Adrenal gland (tissue), 12 donors: Measurements from ENCODE around the gene LRBA. TPM values are rescaled to one million over a fixed set of nuclear protein-coding genes. Genes with fewer than 3 reads are reported as not detected.

Source experiments
- DNase-seq, 7 donors: peaks; one replicate each; pipeline ENCODE4 v3.0.0-alpha.2; 2019 to 2020
- H3K27ac ChIP-seq, 5 donors: fragments of 200-600 bp; sonication (generic) in 4 of 5; 1 replicate in 3 of 5; 2 replicates in 2 of 5; pipeline versions ENCODE4 v1.5.1 to v1.8.0; 2016 to 2020; ENCODE audit warnings: mild to moderate bottlenecking in 1 of 5
- H3K27me3 ChIP-seq: fragments of 200-600 bp; 2 replicates; pipeline ENCODE4 v1.8.0; 2021
- H3K36me3 ChIP-seq, 2 donors: fragments of 200-600 bp; replicated peaks in 1 of 2; 1 replicate in 1 of 2; 2 replicates in 1 of 2; pipeline versions ENCODE4 v1.5.1 to v1.8.0; 2018 to 2022
- H3K4me1 ChIP-seq, 2 donors: fragments of 200-600 bp; replicated peaks in 1 of 2; 1 replicate in 1 of 2; 2 replicates in 1 of 2; pipeline versions ENCODE4 v1.5.1 to v1.8.0; 2018 to 2021
- H3K4me3 ChIP-seq, 4 donors: fragments of 200-600 bp; sonication (generic) in 3 of 4; one replicate each; pipeline ENCODE4 v1.5.1; 2016 to 2018
- H3K9me3 ChIP-seq, 3 donors: fragments of 200-600 bp; sonication (generic) in 1 of 3; replicated peaks in 1 of 3; 1 replicate in 2 of 3; 2 replicates in 1 of 3; pipeline versions ENCODE4 v1.5.1 to v1.8.0; 2016 to 2021
- POLR2A ChIP-seq, 2 donors: fragments of 450-650 bp; IDR thresholded peaks; one replicate each; pipeline ENCODE4 v1.6.1; 2017; ENCODE audit warnings: antibody characterized with exemption in 2 of 2, mild to moderate bottlenecking in 2 of 2, moderate library complexity in 1 of 2
- WGBS, 4 donors: extraction: QIAGEN DNeasy Blood & Tissue Kit in 2 of 4; methylation state at CpG; one replicate each; pipeline versions ENCODE4 v1.1.5 to v1.1.7; 2013 to 2017; 5-methylcytosine and 5-hydroxymethylcytosine counted together
- intact Hi-C, 2 donors: fragments of 100-400 bp; cut with DNase I; formaldehyde crosslinking; loops; one replicate each; pipeline versions ENCODE4 v1.14.1 to v1.15.0; 2022 to 2023
- polyA plus RNA-seq, 3 donors: library from polyadenylated mRNA; stranded (reverse); fragments of 200-250 nt in 2 of 3; fragments of 350-450 nt in 1 of 3; fragmentation: Illumina TruSeq in 1 of 3; extraction: RNeasy Lipid Tissue Mini Kit (QIAGEN cat#74804) in 1 of 3; gene quantifications; one replicate each; pipeline ENCODE4 v1.2.3, GENCODE V29; 2013 to 2014
- total RNA-seq, 9 donors: library from RNA; depleted of rRNA in 4 of 9; stranded (reverse); fragments of >200 nt in 4 of 9; fragments of 120-200 nt in 1 of 9; fragmentation: NEBNext Ultra II Directional in 1 of 9; extraction: Animal tissue kit (Norgen Biotek cat#: 25700) in 1 of 9; gene quantifications; one replicate each; pipeline versions ENCODE4 v1.1.0 to v1.2.4, GENCODE V29; 2013 to 2023
- TF ChIP-seq, protein P1 (sequence below), 6 experiments: fragments of 450-650 bp in 4 of 6; fragments of 200-600 bp in 2 of 6; sonication (generic) in 1 of 6; IDR thresholded peaks; 1 replicate in 5 of 6; 2 replicates in 1 of 6; pipeline versions ENCODE4 v1.5.1 to v1.8.0; 2016 to 2021; ENCODE audit warnings: antibody characterized with exemption in 6 of 6, mild to moderate bottlenecking in 2 of 6, moderate library complexity in 1 of 6
- donor health status: healthy with polysubstance abuse.
- donor health status: Bipolar disorder and iron deficiency.
- donor health status: DM: yes; HTN: yes; CAD: no.
- donor health status: DM: no; HTN: no; CAD: no.
- donor health status: DM: no; HTN: no; CAD: no.
- donor health status: DM: yes; HTN: yes; CAD: no.

Gene LRBA
- total and polyA plus RNA-seq, 12 donors: 9.6 to 106 (median 40.6) TPM

DNA sequence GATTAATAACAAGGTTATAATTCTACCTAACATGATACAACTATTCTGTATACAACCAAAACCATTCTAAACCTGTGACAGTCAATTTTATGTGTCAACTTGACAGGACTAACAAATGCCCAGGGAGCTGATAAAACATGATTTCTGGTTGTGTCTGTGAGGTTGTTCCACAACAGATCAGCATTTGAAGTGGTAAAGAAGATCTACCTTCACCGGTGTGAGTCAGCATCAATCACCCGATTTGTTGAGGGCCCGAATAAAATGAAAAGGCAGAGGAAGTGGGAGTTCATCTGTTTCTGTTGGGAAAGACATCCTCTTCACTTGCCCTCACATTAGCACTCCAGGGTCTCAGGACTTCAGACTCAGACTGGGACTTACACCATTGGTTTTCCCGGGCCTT lies 245.2 kb downstream of the LRBA start:
- H3K36me3 ChIP-seq: no peaks in the 10 kb centered on the region
- H3K27ac ChIP-seq: peak overlapping the region in 4 of 5 donors; percentile 28 to 78 (median 33)
- WGBS, 4 donors: 65 to 73% (median 67%) methylated on average over 4 of the region's 4 CpGs
- no peak overlapping the region for H3K4me3 ChIP-seq
- H3K4me1 ChIP-seq: peaks cover 12% of the 10 kb centered on the region in 2 donors
- no peaks in the 10 kb centered on the region for H3K9me3 ChIP-seq
- no peaks in the 10 kb centered on the region for H3K27me3 ChIP-seq
- intact Hi-C loops: no loop called here
- DNase-seq: no peak
- TF ChIP-seq, protein P1, sequence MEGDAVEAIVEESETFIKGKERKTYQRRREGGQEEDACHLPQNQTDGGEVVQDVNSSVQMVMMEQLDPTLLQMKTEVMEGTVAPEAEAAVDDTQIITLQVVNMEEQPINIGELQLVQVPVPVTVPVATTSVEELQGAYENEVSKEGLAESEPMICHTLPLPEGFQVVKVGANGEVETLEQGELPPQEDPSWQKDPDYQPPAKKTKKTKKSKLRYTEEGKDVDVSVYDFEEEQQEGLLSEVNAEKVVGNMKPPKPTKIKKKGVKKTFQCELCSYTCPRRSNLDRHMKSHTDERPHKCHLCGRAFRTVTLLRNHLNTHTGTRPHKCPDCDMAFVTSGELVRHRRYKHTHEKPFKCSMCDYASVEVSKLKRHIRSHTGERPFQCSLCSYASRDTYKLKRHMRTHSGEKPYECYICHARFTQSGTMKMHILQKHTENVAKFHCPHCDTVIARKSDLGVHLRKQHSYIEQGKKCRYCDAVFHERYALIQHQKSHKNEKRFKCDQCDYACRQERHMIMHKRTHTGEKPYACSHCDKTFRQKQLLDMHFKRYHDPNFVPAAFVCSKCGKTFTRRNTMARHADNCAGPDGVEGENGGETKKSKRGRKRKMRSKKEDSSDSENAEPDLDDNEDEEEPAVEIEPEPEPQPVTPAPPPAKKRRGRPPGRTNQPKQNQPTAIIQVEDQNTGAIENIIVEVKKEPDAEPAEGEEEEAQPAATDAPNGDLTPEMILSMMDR (IDR thresholded peaks at IDR 0.05): no peak
- no peak for TF ChIP-seq POLR2A (IDR thresholded peaks at IDR 0.05)

DNA sequence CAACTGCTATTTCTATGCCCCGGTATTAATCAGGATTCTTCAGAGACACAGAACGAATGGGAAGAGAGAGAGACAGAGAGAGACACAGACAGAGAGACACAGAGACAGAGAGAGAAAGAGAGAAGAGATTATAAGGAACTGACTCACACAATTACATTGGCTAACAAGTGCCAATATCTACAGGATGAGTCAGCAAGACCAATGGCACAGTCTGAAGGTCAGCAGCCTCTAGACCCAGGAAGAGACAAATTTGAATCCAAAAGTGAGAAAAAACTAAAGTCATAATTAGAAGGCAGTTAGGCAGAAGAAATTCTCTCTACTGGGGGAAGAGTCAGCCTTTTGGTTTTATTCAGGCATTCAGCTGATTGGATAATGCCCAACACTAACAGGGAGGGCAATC lies 245.8 kb downstream of the LRBA start:
- 68 to 90% (median 70%) methylated on average over 2 of the region's 2 CpGs for WGBS, 4 donors
- no peak for TF ChIP-seq POLR2A (IDR thresholded peaks at IDR 0.05)
- TF ChIP-seq, protein P1 (IDR thresholded peaks at IDR 0.05): no peak
- DNase-seq: peak; percentile 42 to 74 (median 56)
- Histone ChIP-seq H3K36me3 (no peaks in the 10 kb centered on the region), H3K4me3 (no peak overlapping the region), H3K27me3 (no peaks in the 10 kb centered on the region), H3K4me1 (peaks cover 12% of the 10 kb centered on the region in 2 donors), H3K9me3 (peaks cover 0 to 2% (median 0%) of the 10 kb centered on the region in 3 donors), H3K27ac (peak overlapping the region in 4 of 5 donors; percentile 28 to 78 (median 33))
- intact Hi-C loops: no loop called here

DNA sequence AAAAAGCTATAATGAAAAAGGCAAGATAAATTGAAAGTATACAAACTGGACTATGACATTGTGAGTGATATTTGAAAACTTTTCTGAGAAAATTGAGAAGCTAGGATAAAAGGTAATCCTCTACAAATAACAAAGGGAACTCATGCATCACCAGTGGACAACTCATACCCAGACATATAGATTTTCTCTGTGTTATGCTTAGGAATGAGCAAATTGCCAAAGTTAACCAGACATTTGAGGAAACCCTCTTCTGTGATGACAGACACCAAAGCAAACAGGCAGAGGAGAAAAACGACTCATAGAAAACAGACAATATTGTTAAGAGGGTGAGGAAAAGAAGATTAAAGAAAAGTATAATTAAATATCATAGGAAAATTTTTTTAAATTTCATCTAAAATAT lies 246.6 kb downstream of the LRBA start:
- peaks cover 12% of the 10 kb centered on the region in 2 donors for H3K4me1 ChIP-seq
- H3K27ac ChIP-seq: no peak overlapping the region
- WGBS, 4 donors: 85 to 93% (median 88%) methylated on average over 1 of the region's 1 CpG
- no peaks in the 10 kb centered on the region for H3K36me3 ChIP-seq
- no peak overlapping the region for H3K4me3 ChIP-seq
- H3K9me3 ChIP-seq: peaks cover 0 to 6% (median 0%) of the 10 kb centered on the region in 3 donors
- no peak for DNase-seq
- TF ChIP-seq POLR2A (IDR thresholded peaks at IDR 0.05): no peak
- TF ChIP-seq, protein P1 (IDR thresholded peaks at IDR 0.05): no peak
- intact Hi-C loops: no loop called here
- no peaks in the 10 kb centered on the region for H3K27me3 ChIP-seq

DNA sequence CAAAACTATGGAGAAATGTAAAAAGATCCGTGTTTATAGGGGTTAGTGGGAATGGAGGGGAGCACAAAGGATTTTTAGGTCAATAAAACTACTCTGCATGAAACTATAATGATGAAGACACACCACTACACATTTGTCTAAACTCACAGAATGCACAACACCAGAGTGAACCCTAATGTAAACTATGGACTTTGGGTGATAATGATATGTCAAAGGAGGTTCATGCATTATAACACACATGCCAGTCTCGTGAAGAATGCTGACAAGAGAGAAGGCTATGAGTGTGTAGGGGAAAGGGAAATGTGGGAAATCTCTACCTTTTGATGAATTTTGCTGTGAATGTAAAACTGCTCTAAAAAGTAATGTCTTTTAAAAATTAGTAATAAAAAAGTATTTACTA lies 249.9 kb downstream of the LRBA start:
- Histone ChIP-seq H3K9me3 (peaks cover 0 to 6% (median 0%) of the 10 kb centered on the region in 3 donors), H3K4me1 (peaks cover 12 to 17% of the 10 kb centered on the region in 2 donors), H3K27ac (no peak overlapping the region), H3K36me3 (no peaks in the 10 kb centered on the region), H3K27me3 (no peaks in the 10 kb centered on the region), H3K4me3 (no peak overlapping the region)
- no peak for DNase-seq
- 93 to 98% (median 97%) methylated on average over 2 of the region's 2 CpGs for WGBS, 4 donors
- intact Hi-C loops: no loop called here
- TF ChIP-seq, protein P1 (IDR thresholded peaks at IDR 0.05): no peak
- TF ChIP-seq POLR2A (IDR thresholded peaks at IDR 0.05): no peak
